Stimulated activated naive CD4-positive, alpha-beta T cell treated with Interleukin-2 at 50 U/mL for 16 hours (primary cell): ENCODE measurements around the gene DROSHA.
"Not testable (repeated sequence)": the region's sequence is repeated elsewhere in the genome, so short reads cannot be mapped to it uniquely, and the experiment has no call there.

Experiments used
- DNase-seq: peaks from one replicate; lab custom pipeline; 2025; lab: John Stamatoyannopoulos, UW

DROSHA gene

GRCh38 chr5:31378838-31379237, 153.1 kb downstream of the DROSHA start:
- DNase-seq, result no peak

GRCh38 chr5:31378136-31378535, 153.8 kb downstream of the DROSHA start:
- DNase-seq, result no peak

- no peak for DNase-seq
These were observed 154.5 kb downstream of the DROSHA start for GRCh38 chr5:31377274-31377946.

- no peak for DNase-seq
These were observed 155.7 kb downstream of the DROSHA start for GRCh38 chr5:31375999-31376720.

- DNase-seq, result no peak
These were observed 159.8 kb downstream of the DROSHA start for GRCh38 chr5:31372124-31372523.

- DNase-seq, result no peak
These were observed 165.0 kb downstream of the DROSHA start for GRCh38 chr5:31366941-31367340.

- no peak for DNase-seq
These were observed 166.1 kb downstream of the DROSHA start for GRCh38 chr5:31365776-31366175.

- no peak for DNase-seq
These were observed 166.8 kb downstream of the DROSHA start for GRCh38 chr5:31364881-31365636.

GRCh38 chr5:31362931-31363568, 168.8 kb downstream of the DROSHA start:
- no peak for DNase-seq

- no peak for DNase-seq
These were observed 169.4 kb downstream of the DROSHA start for GRCh38 chr5:31362529-31362900.

GRCh38 chr5:31361704-31362528, 170.0 kb downstream of the DROSHA start:
- not testable (repeated sequence) for DNase-seq

- no peak for DNase-seq
These were observed 170.7 kb downstream of the DROSHA start for GRCh38 chr5:31361234-31361633.

- no peak for DNase-seq
These were observed 172.1 kb downstream of the DROSHA start for GRCh38 chr5:31359839-31360238.

GRCh38 chr5:31357038-31357437, 174.9 kb downstream of the DROSHA start:
- no peak for DNase-seq

GRCh38 chr5:31355337-31355736, 176.6 kb downstream of the DROSHA start:
- no peak for DNase-seq
